HUES48 (cell line): ENCODE results near the gene RPS19BP1.

ENCODE experiments used
- H3K27ac ChIP-seq: one replicate; pipeline ENCODE4 v1.7.0; 2013; ENCODE audit warnings: low read depth, low read length, inconsistent platforms
- H3K27me3 ChIP-seq: 2 replicates; pipeline ENCODE4 v1.6.1; 2013; ENCODE audit warnings: mild to moderate bottlenecking, low read length; ENCODE audit not compliant: control insufficient read depth, insufficient read depth
- H3K36me3 ChIP-seq: 2 replicates; pipeline ENCODE4 v1.6.1; 2013; ENCODE audit warnings: low read length; ENCODE audit not compliant: control insufficient read depth, insufficient read depth
- H3K4me1 ChIP-seq: 2 replicates; pipeline ENCODE4 v1.6.1; 2013; ENCODE audit warnings: mild to moderate bottlenecking, low read length; ENCODE audit not compliant: control insufficient read depth, insufficient read depth
- H3K4me3 ChIP-seq: 2 replicates; pipeline ENCODE4 v1.5.1; 2013; ENCODE audit warnings: mild to moderate bottlenecking, low read depth, low read length
- H3K9ac ChIP-seq: 2 replicates; pipeline ENCODE4 v1.6.1; 2013; ENCODE audit warnings: mild to moderate bottlenecking, low read depth, low read length, moderate library complexity
- H3K9me3 ChIP-seq: 2 replicates; pipeline ENCODE4 v1.6.1; 2013; ENCODE audit warnings: low read length; ENCODE audit not compliant: control insufficient read depth, insufficient read depth

The RPS19BP1 gene

DNA sequence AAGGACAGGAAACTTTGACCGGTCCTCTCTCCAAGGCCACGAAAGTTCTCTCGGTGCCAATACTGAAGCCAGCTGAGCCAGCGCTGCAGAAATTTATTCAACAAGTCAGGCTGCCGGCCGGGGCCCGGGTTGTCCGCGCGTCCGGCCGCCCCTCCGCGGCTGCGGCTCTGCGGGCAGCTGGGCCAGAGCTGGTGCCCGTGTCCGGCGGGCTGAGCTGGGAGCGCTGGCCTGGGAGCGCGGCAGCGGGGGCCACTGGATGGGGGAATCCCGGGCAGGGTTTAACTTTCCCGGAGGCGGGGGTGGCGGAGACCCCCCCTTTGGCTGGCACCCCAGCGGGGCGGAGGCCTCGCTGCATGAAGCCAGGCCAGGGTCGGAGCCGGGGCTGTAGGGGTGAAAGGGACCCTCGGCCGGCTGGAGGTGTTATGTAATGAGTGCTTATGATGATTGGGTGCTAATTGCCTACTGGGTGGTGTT lies 25.7 kb upstream of the RPS19BP1 start:
- Histone ChIP-seq H3K9me3 (no peaks in the 10 kb centered on the region), H3K4me1 (peaks cover 6% of the 10 kb centered on the region; the same call in 1 of the 2 replicates), H3K36me3 (no peaks in the 10 kb centered on the region), H3K4me3 (peak overlapping the region; percentile 48; the same call in 1 of the 2 replicates), H3K9ac (no peak overlapping the region), H3K27ac (no peak overlapping the region), H3K27me3 (peaks cover 70% of the 10 kb centered on the region)

GRCh38 chr22:39556970-39557841 lies 24.7 kb upstream of the RPS19BP1 start:
- peak overlapping the region; percentile 40; the same call in 1 of the 2 replicates for H3K4me3 ChIP-seq
- peaks cover 6% of the 10 kb centered on the region; the same call in 1 of the 2 replicates for H3K4me1 ChIP-seq
- H3K36me3 ChIP-seq = no peaks in the 10 kb centered on the region
- H3K27ac ChIP-seq = no peak overlapping the region
- peaks cover 70% of the 10 kb centered on the region for H3K27me3 ChIP-seq
- no peak overlapping the region for H3K9ac ChIP-seq
- H3K9me3 ChIP-seq = no peaks in the 10 kb centered on the region

DNA sequence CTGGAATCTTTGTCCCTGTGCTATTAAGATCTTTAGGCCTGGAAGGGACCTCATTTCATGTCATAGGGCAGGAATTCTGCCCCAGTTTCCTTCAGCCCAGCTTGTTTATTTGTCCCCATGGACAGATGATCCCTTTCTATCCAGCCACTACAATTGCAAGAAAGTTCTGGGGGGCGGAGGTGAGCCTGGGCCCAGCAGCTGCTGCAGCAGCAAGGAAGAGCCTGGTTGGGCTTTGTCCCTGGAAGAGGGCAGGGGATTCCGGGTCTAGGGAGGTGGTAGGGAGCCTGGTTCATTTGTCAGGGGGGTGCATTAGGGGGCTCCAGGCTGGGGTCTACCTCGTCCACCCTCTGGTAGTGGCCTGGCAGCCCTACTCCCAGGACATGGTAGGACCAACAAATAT lies 21.6 kb upstream of the RPS19BP1 start:
- Histone ChIP-seq H3K9ac (no peak overlapping the region), H3K4me1 (no peaks in the 10 kb centered on the region), H3K27me3 (peaks cover 55% of the 10 kb centered on the region), H3K9me3 (no peaks in the 10 kb centered on the region), H3K36me3 (no peaks in the 10 kb centered on the region), H3K27ac (no peak overlapping the region), H3K4me3 (no peak overlapping the region)

DNA sequence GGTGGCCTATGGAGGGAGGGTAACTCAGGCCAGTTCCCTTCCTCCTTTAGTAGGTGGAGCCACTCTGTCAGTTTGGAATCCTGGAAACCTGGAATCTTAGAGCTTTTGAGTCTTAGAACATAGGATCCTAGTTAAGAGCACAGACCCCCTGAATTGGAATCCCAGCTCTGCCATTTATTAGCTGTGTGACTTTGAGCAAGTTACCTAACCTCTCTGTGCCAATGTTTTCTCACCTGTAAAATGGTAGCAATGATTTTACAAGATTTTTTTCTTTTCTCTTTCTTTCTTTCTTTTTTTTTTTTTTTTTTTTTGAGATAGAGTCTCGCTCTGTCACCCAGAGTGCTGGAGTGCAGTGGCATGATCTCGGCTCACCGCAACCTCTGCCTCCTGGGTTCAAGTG lies 20.9 kb upstream of the RPS19BP1 start:
- peaks cover 48% of the 10 kb centered on the region for H3K27me3 ChIP-seq
- no peaks in the 10 kb centered on the region for H3K36me3 ChIP-seq
- no peak overlapping the region for H3K9ac ChIP-seq
- no peaks in the 10 kb centered on the region for H3K4me1 ChIP-seq
- no peak overlapping the region for H3K4me3 ChIP-seq
- no peak overlapping the region for H3K27ac ChIP-seq
- no peaks in the 10 kb centered on the region for H3K9me3 ChIP-seq

DNA sequence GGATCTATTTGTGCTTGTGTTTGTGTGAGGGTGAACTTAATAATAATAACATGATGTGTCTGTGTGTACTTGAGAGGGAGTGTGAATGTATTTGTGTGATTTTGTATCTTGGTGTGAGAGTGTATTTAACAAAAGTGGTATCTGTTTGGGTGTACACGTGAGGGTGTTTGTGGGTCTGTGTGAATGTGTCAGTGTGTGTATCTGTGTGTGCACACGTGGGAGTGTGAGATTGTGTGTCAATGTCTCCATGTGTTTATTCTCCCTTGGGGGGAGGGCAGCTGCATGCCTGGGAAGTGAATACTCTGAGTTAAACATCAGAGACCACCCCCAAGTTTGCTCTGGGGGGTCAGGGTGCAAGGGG lies 15.0 kb upstream of the RPS19BP1 start:
- peaks cover 28% of the 10 kb centered on the region for H3K27me3 ChIP-seq
- H3K36me3 ChIP-seq = no peaks in the 10 kb centered on the region
- H3K9ac ChIP-seq = no peak overlapping the region
- 0 out of 2 replicates have a peak, but pooled peaks cover 2% of the 10 kb centered on the region for H3K4me1 ChIP-seq
- H3K4me3 ChIP-seq = no peak overlapping the region
- no peaks in the 10 kb centered on the region for H3K9me3 ChIP-seq
- H3K27ac ChIP-seq = no peak overlapping the region

DNA sequence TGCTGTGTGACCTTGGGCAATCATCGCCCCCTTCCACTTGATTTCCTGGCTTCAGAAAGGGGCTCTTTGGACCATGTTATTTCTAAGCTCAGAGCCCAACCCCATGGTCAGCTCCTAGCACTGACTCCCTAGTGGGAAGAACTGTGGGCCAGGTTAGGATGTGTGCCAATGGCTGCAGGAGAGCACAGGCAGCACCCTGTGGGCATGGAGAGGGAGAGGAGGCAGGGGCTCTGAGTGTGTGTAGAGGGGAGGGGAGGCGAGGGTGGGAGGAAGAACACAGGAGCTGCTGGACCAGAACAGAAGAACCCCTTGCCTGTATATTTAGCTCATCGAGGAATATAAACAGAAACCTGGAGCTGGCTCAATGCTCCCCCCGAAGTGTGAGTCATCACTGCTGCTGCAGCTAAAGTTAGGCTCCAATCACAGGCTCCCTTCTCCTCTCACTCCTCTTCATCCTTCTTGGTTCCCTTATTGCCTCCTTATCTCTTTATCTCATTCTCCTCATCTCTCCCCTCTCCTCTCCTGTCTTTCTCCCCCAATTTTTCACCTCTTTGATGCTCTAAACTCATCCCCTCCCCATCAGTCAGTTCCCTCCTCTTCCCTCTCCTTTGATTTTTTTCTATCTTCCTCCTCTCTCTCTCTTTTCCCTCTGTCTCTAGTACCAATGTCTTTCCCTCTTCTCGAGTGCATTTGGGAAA lies 14.5 kb upstream of the RPS19BP1 start:
- Histone ChIP-seq H3K9me3 (no peaks in the 10 kb centered on the region), H3K36me3 (no peaks in the 10 kb centered on the region), H3K4me3 (no peak overlapping the region), H3K27me3 (peaks cover 28% of the 10 kb centered on the region), H3K4me1 (0 out of 2 replicates have a peak, but pooled peaks cover 2% of the 10 kb centered on the region), H3K27ac (no peak overlapping the region), H3K9ac (no peak overlapping the region)

- no peak overlapping the region for H3K27ac ChIP-seq
- peaks cover 28% of the 10 kb centered on the region for H3K27me3 ChIP-seq
- H3K4me1 ChIP-seq = 0 out of 2 replicates have a peak, but pooled peaks cover 2% of the 10 kb centered on the region
- H3K9ac ChIP-seq = no peak overlapping the region
- H3K9me3 ChIP-seq = no peaks in the 10 kb centered on the region
- H3K4me3 ChIP-seq = no peak overlapping the region
- no peaks in the 10 kb centered on the region for H3K36me3 ChIP-seq
Observed at GRCh38 chr22:39545386-39546365, 13.1 kb upstream of the RPS19BP1 start.

DNA sequence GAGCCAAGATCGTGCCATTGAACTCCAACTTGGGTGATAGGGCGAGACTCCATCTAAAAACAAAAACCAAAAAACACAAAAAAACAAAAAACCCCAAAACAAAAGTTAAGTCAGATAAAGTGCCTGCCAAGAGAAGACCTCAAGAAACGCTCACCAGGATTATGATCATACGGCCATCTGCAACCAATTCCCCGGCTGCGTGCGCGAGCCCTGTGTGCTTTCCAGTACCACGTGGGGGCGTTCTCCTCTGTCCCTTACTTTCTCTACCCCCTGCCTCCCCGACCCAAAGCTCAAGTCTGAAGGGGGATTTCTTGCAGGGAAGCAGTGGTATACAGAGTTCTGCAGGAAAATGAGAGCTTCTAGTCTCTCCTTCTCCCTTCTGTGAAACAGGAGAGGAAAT lies 10.5 kb upstream of the RPS19BP1 start:
- no peak overlapping the region for H3K4me3 ChIP-seq
- no peaks in the 10 kb centered on the region for H3K36me3 ChIP-seq
- peaks cover 21% of the 10 kb centered on the region for H3K27me3 ChIP-seq
- H3K4me1 ChIP-seq = peaks cover 4% of the 10 kb centered on the region; the same call in 1 of the 2 replicates
- H3K9ac ChIP-seq = no peak overlapping the region
- no peaks in the 10 kb centered on the region for H3K9me3 ChIP-seq
- H3K27ac ChIP-seq = no peak overlapping the region

- no peaks in the 10 kb centered on the region for H3K36me3 ChIP-seq
- H3K9ac ChIP-seq = no peak overlapping the region
- H3K27ac ChIP-seq = no peak overlapping the region
- H3K27me3 ChIP-seq = no peaks in the 10 kb centered on the region
- H3K4me1 ChIP-seq = peaks cover 33% of the 10 kb centered on the region
- no peaks in the 10 kb centered on the region for H3K9me3 ChIP-seq
- no peak overlapping the region for H3K4me3 ChIP-seq
Observed at GRCh38 chr22:39537975-39538374, 5.4 kb upstream of the RPS19BP1 start.

DNA sequence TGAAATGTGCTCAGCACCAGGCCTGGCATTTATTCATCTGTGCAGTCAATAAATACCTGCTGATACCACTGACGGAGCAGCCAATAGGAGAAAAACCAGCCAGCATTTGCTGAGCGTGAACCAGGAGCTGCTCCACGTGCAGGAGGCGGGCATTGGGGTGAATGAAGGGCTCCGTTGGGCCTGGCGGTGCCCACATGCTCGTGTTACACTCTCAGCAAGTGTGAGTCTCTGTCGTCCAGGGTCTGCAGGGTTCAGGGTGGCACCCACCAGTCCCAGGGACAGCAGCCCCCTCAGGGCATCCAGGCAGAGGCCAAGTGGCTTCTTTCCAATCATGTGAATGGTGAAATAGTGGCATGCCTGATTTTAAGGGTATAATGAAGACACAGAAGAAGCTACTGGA lies 4.2 kb upstream of the RPS19BP1 start:
- Histone ChIP-seq H3K27ac (no peak overlapping the region), H3K9me3 (no peaks in the 10 kb centered on the region), H3K4me3 (no peak overlapping the region), H3K27me3 (no peaks in the 10 kb centered on the region), H3K36me3 (no peaks in the 10 kb centered on the region), H3K4me1 (peaks cover 36% of the 10 kb centered on the region), H3K9ac (no peak overlapping the region)
